M059J (cell line): ENCODE results near the gene MYO9A. TPM values are rescaled to one million over a fixed set of nuclear protein-coding genes. Genes with fewer than 3 reads are reported as not detected.
A peak's percentile ranks its signal among the peaks of the same experiment; 100 is the strongest.
"Not testable (repeated sequence)": the region's sequence is repeated elsewhere in the genome, so short reads cannot be mapped to it uniquely, and the experiment has no call there.

ENCODE experiments used
- DNase-seq: peaks from one replicate; pipeline ENCODE4 v3.0.0-alpha.2; 2012; ENCODE audit warnings: low read depth
- total RNA-seq: library from RNA; depleted of rRNA; stranded (reverse); fragments of >200 nt; shearing (Covaris generic); gene quantifications from 2 replicates; pipeline ENCODE4 v1.2.3, GENCODE V29; 2014

The MYO9A gene
- total RNA-seq, 1 experiment from 2014 or later = 13.1 TPM

GRCh38 chr15:72037321-72037720, 80.6 kb downstream of the MYO9A start:
- peak; percentile 67 for DNase-seq

GRCh38 chr15:72034859-72035650, 82.9 kb downstream of the MYO9A start:
- peak; percentile 49 for DNase-seq

GRCh38 chr15:72034351-72034750, 83.6 kb downstream of the MYO9A start:
- no peak for DNase-seq

GRCh38 chr15:72033711-72034110, 84.2 kb downstream of the MYO9A start:
- DNase-seq = peak; percentile 11

- no peak for DNase-seq
These were observed 84.7 kb downstream of the MYO9A start for GRCh38 chr15:72033285-72033684.

GRCh38 chr15:72021604-72022003, 96.3 kb downstream of the MYO9A start:
- no peak for DNase-seq

GRCh38 chr15:72020799-72021198, 97.2 kb downstream of the MYO9A start:
- no peak for DNase-seq

- DNase-seq = not testable (repeated sequence)
These were observed 103.4 kb downstream of the MYO9A start for GRCh38 chr15:72014555-72014954.

GRCh38 chr15:72013703-72014102, 104.2 kb downstream of the MYO9A start:
- DNase-seq = no peak

- DNase-seq = no peak
These were observed 106.5 kb downstream of the MYO9A start for GRCh38 chr15:72011302-72011942.

GRCh38 chr15:72009222-72009621, 108.7 kb downstream of the MYO9A start:
- no peak for DNase-seq

- DNase-seq = no peak
These were observed 111.6 kb downstream of the MYO9A start for GRCh38 chr15:72006382-72006781.

GRCh38 chr15:72005483-72005882, 112.5 kb downstream of the MYO9A start:
- DNase-seq = no peak

GRCh38 chr15:71999807-72000206, 118.1 kb downstream of the MYO9A start:
- no peak for DNase-seq

- not testable (repeated sequence) for DNase-seq
These were observed 119.2 kb downstream of the MYO9A start for GRCh38 chr15:71998717-71999116.

- peak; percentile 58 for DNase-seq
These were observed 120.3 kb downstream of the MYO9A start for GRCh38 chr15:71997691-71998090.

GRCh38 chr15:71975816-71976150, 142.2 kb downstream of the MYO9A start:
- DNase-seq = no peak

GRCh38 chr15:71974211-71974610, 143.7 kb downstream of the MYO9A start:
- DNase-seq = no peak

- DNase-seq = no peak
These were observed 144.6 kb downstream of the MYO9A start for GRCh38 chr15:71973366-71973765.

- DNase-seq = no peak
These were observed 146.0 kb downstream of the MYO9A start for GRCh38 chr15:71971905-71972304.

- no peak for DNase-seq
These were observed 147.5 kb downstream of the MYO9A start for GRCh38 chr15:71970435-71970834.

GRCh38 chr15:71962537-71962936, 155.4 kb downstream of the MYO9A start:
- no peak for DNase-seq

- DNase-seq = no peak
These were observed 160.9 kb downstream of the MYO9A start for GRCh38 chr15:71957026-71957425.
